Panc1 (cell line): ENCODE results near the gene GRIK4. TPM values are rescaled to one million over a fixed set of nuclear protein-coding genes. Genes with fewer than 3 reads are reported as not detected.

ENCODE experiments used
- ATAC-seq: fragments of 200-7000 bp; cut with Tn5 transposase; 2 replicates; pipeline ENCODE4 v1.9.1; 2020; ENCODE audit warnings: mild to moderate bottlenecking, moderate library complexity
- BruUV-seq: library from RNA; stranded (reverse); fragments of 400-500 nt; replicated peaks from 2 replicates; lab custom pipeline; 2021; lab: Mats Ljungman, UMichigan
- CTCF ChIA-PET: fragments of 300-600 bp; sonication (Branson Sonifier 250); formaldehyde crosslinking; loops from one replicate; lab custom pipeline; 2022; ENCODE audit warnings: antibody characterized with exemption; lab: Charles Lee
- POLR2A ChIA-PET: fragments of 300-600 bp; sonication (Branson Sonifier 250); formaldehyde crosslinking; loops from one replicate; lab custom pipeline; 2022; ENCODE audit warnings: antibody characterized with exemption; lab: Charles Lee
- DNase-seq: peaks from one replicate; pipeline ENCODE4 v3.0.0-alpha.2; 2010; ENCODE audit warnings: low read depth, low spot score
- H3K27ac ChIP-seq: 2 replicates; pipeline ENCODE4 v1.5.1; 2011; ENCODE audit warnings: mild to moderate bottlenecking, low read length, inconsistent platforms
- H3K27me3 ChIP-seq: fragments of 200-500 bp; sonication (Bioruptor generic); 2 replicates; pipeline ENCODE4 v1.6.0; 2014; ENCODE audit warnings: low read length, inconsistent platforms; ENCODE audit not compliant: control insufficient read depth, insufficient read depth
- H3K36me3 ChIP-seq: fragments of 200-500 bp; sonication (Bioruptor generic); 2 replicates; pipeline ENCODE4 v1.5.1; 2014; ENCODE audit warnings: inconsistent platforms, mild to moderate bottlenecking, low read length, moderate library complexity; ENCODE audit not compliant: control insufficient read depth, insufficient read depth
- H3K4me1 ChIP-seq: 2 replicates; pipeline ENCODE4 v1.5.1; 2011; ENCODE audit warnings: inconsistent platforms, mild to moderate bottlenecking, low read length, moderate library complexity; ENCODE audit not compliant: control insufficient read depth, insufficient read depth
- H3K4me3 ChIP-seq, 2 experiments: 2 replicates each; pipeline ENCODE4 v1.5.1; 2011 to 2012; ENCODE audit warnings: low read depth in 2 of 2, low read length in 2 of 2, mild to moderate bottlenecking in 2 of 2, inconsistent platforms in 1 of 2, moderate library complexity in 1 of 2
- H3K9me3 ChIP-seq: fragments of 200-500 bp; sonication (Bioruptor generic); 2 replicates; pipeline ENCODE4 v1.5.1; 2014; ENCODE audit warnings: low read depth, mild to moderate bottlenecking, inconsistent platforms, low read length, moderate library complexity; ENCODE audit not compliant: control insufficient read depth, insufficient read depth
- POLR2AphosphoS5 ChIP-seq: IDR thresholded peaks from 2 replicates; pipeline ENCODE4 v1.6.1; 2012; ENCODE audit warnings: mild to moderate bottlenecking, low read depth, low read length, moderate library complexity
- REST ChIP-seq, 2 experiments: IDR thresholded peaks; 2 replicates each; pipeline ENCODE4 v1.6.1; 2011 to 2012; ENCODE audit warnings: low read depth in 2 of 2, control low read depth in 1 of 2, low read length in 1 of 2, mild to moderate bottlenecking in 1 of 2, moderate library complexity in 1 of 2; ENCODE audit not compliant: insufficient read depth in 1 of 2
- SIN3A ChIP-seq: IDR thresholded peaks from 2 replicates; pipeline ENCODE4 v1.6.1; 2012; ENCODE audit warnings: low read depth, mild to moderate bottlenecking, low read length, moderate library complexity, borderline replicate concordance; ENCODE audit not compliant: insufficient read depth
- TCF7L2 ChIP-seq: IDR thresholded peaks from 2 replicates; pipeline ENCODE4 v1.6.1; 2011; ENCODE audit warnings: mild to moderate bottlenecking, low read depth, low read length, inconsistent platforms
- in situ Hi-C: cut with HindIII; loops from 2 replicates; pipeline ENCODE4 v1.10.0; 2016; ENCODE audit warnings: low sequenced_read_pairs, low pct_unique_long_range_greater_than_20kb
- intact Hi-C: fragments of 100-400 bp; cut with micrococcal nuclease; formaldehyde crosslinking; loops from one replicate; pipeline ENCODE4 v1.10.0; 2022; ENCODE audit not compliant: unreplicated experiment
- total RNA-seq: library from RNA; stranded (reverse); gene quantifications from one replicate; pipeline ENCODE4 v1.2.1, GENCODE V29; 2021; ENCODE audit not compliant: unreplicated experiment
- TF ChIP-seq, protein P1 (sequence below): fragments of 450-650 bp; IDR thresholded peaks from 2 replicates; pipeline ENCODE4 v1.5.1; 2017; ENCODE audit warnings: mild to moderate bottlenecking

The GRIK4 gene
- total RNA-seq, 1 experiment from 2014 or later, result 0.62 TPM

GRCh38 chr11:120720760-120721159 is 209.2 kb downstream of the GRIK4 start:
- H3K9me3 ChIP-seq, result no peaks in the 10 kb centered on the region
- no peak for ATAC-seq
- BruUV-seq, result no TSS peak
- ChIA-PET CTCF (interaction anchor here (0.6 kb wide), 1 partner anchor 19 kb away, joined by 9 read pairs; no protein-coding TSS in a partner anchor), POLR2A (no interaction called here)
- intact Hi-C loops (no loop called here), in situ Hi-C loops (no loop called here)
- H3K36me3 ChIP-seq, result no peaks in the 10 kb centered on the region
- no peaks in the 10 kb centered on the region for H3K4me1 ChIP-seq
- no peak for DNase-seq
- TF ChIP-seq, protein P1, sequence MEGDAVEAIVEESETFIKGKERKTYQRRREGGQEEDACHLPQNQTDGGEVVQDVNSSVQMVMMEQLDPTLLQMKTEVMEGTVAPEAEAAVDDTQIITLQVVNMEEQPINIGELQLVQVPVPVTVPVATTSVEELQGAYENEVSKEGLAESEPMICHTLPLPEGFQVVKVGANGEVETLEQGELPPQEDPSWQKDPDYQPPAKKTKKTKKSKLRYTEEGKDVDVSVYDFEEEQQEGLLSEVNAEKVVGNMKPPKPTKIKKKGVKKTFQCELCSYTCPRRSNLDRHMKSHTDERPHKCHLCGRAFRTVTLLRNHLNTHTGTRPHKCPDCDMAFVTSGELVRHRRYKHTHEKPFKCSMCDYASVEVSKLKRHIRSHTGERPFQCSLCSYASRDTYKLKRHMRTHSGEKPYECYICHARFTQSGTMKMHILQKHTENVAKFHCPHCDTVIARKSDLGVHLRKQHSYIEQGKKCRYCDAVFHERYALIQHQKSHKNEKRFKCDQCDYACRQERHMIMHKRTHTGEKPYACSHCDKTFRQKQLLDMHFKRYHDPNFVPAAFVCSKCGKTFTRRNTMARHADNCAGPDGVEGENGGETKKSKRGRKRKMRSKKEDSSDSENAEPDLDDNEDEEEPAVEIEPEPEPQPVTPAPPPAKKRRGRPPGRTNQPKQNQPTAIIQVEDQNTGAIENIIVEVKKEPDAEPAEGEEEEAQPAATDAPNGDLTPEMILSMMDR, result no peak
- TF ChIP-seq POLR2AphosphoS5, result no peak
- TF ChIP-seq TCF7L2, result no peak
- no peak for TF ChIP-seq REST (IDR thresholded peaks at IDR 0.05; ENCODE audit: insufficient read depth in 1 of 2, low read depth in 2 of 2, low read length in 1 of 2)
- TF ChIP-seq SIN3A, result no peak
- H3K27me3 ChIP-seq, result peaks cover 19% of the 10 kb centered on the region
- H3K4me3 ChIP-seq, result no peak overlapping the region
- H3K27ac ChIP-seq, result no peak overlapping the region

DNA sequence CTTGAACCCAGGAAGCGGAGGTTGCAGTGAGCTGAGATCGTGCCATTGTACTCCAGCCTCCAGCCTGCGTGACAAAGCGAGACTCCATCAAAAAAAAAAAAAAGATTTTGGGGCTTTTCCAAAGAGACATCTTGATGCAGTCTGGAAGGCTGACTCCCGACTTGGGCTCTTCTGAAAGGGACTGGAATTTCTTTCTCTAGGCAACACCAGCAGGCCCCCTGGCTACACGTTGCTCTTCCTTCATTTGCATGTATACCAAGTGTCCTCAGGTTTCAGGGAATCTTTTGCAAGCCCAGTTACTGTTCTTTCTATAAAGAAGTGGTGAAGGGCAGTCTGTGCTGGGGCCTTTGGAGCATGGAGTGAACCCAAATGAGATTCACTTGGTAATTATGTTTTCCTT is 211.0 kb downstream of the GRIK4 start:
- in situ Hi-C loops (no loop called here), intact Hi-C loops (no loop called here)
- H3K27me3 ChIP-seq, result peaks cover 19% of the 10 kb centered on the region
- ChIA-PET CTCF (no interaction called here), POLR2A (no interaction called here)
- no peaks in the 10 kb centered on the region for H3K4me1 ChIP-seq
- no peaks in the 10 kb centered on the region for H3K36me3 ChIP-seq
- no peak for TF ChIP-seq SIN3A
- no peak overlapping the region for H3K27ac ChIP-seq
- BruUV-seq, result no TSS peak
- no peak for DNase-seq
- no peak for ATAC-seq
- peaks cover 3% of the 10 kb centered on the region; the same call in 1 of the 2 replicates for H3K9me3 ChIP-seq
- no peak overlapping the region for H3K4me3 ChIP-seq

DNA sequence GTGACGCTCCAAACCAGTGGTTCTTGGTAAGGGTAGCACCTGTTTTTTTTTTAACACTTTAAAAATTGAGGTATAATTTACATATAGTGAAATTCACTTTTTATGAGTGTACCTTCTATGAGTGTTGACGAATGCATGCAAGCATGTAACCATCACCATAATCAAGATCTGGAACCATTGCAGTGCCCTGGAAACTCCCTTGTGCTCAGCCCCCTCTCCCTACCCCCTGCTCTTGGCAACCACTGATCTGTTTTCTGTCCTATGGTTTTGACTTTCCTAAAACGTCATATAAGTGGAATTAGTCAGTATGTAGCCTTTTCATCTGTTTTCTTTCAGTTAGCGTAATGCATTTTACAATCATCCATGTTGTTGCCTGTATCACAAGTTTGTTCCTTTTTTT is 212.2 kb downstream of the GRIK4 start:
- TF ChIP-seq SIN3A (no peak), TCF7L2 (no peak)
- no peak overlapping the region for H3K4me3 ChIP-seq
- no peaks in the 10 kb centered on the region for H3K4me1 ChIP-seq
- no peak overlapping the region for H3K27ac ChIP-seq
- ChIA-PET POLR2A (no interaction called here), CTCF (interaction anchor here (0.7 kb wide), 1 partner anchor 1383 kb away, joined by 3 read pairs; no protein-coding TSS in a partner anchor)
- no peak for DNase-seq
- no peak for ATAC-seq
- peaks cover 3% of the 10 kb centered on the region; the same call in 1 of the 2 replicates for H3K9me3 ChIP-seq
- intact Hi-C loops (no loop called here), in situ Hi-C loops (no loop called here)
- H3K36me3 ChIP-seq, result no peaks in the 10 kb centered on the region
- no TSS peak for BruUV-seq
- peaks cover 15% of the 10 kb centered on the region for H3K27me3 ChIP-seq
